Calu3 (cell line): Measurements from ENCODE around the gene NR2F2. TPM values are rescaled to one million over a fixed set of nuclear protein-coding genes. Genes with fewer than 3 reads are reported as not detected.

ENCODE experiments used
- BruUV-seq: library from RNA; stranded (reverse); fragments of 400-500 nt; replicated peaks from 2 replicates; lab custom pipeline; 2021; lab: Mats Ljungman, UMichigan
- CTCF ChIA-PET: fragments of 300-600 bp; sonication (Branson Sonifier 250); formaldehyde crosslinking; loops from one replicate; lab custom pipeline; 2022; ENCODE audit warnings: antibody characterized with exemption; lab: Charles Lee
- DNase-seq: peaks from one replicate; pipeline ENCODE4 v3.0.0; 2022
- H3K27ac Mint-ChIP-seq: one replicate; pipeline ENCODE4 v1.8.0; 2022; ENCODE audit warnings: mixed read lengths; ENCODE audit not compliant: unreplicated experiment
- H3K27me3 Mint-ChIP-seq: one replicate; pipeline ENCODE4 v1.8.0; 2022; ENCODE audit warnings: mixed read lengths; ENCODE audit not compliant: unreplicated experiment
- H3K36me3 Mint-ChIP-seq: one replicate; pipeline ENCODE4 v1.8.0; 2022; ENCODE audit warnings: mild to moderate bottlenecking, moderate library complexity, mixed read lengths; ENCODE audit not compliant: insufficient read depth, unreplicated experiment
- H3K4me1 Mint-ChIP-seq: one replicate; pipeline ENCODE4 v1.8.0; 2022; ENCODE audit warnings: mild to moderate bottlenecking, low read depth, mixed read lengths; ENCODE audit not compliant: unreplicated experiment
- H3K4me3 Mint-ChIP-seq: one replicate; pipeline ENCODE4 v1.8.0; 2022; ENCODE audit warnings: mild to moderate bottlenecking, low read depth, moderate library complexity, mixed read lengths; ENCODE audit not compliant: unreplicated experiment
- H3K9me3 Mint-ChIP-seq: one replicate; pipeline ENCODE4 v1.8.0; 2022; ENCODE audit warnings: low read depth, mixed read lengths; ENCODE audit not compliant: unreplicated experiment
- CTCF ChIP-seq: fragments of 200-600 bp; IDR thresholded peaks from one replicate; pipeline ENCODE4 v1.8.0; 2022; ENCODE audit warnings: antibody characterized with exemption; ENCODE audit not compliant: unreplicated experiment
- intact Hi-C: fragments of 100-400 bp; cut with micrococcal nuclease; formaldehyde crosslinking; loops from one replicate; pipeline ENCODE4 v1.10.0; 2022; ENCODE audit not compliant: unreplicated experiment
- total RNA-seq: library from RNA; stranded (reverse); gene quantifications from 2 replicates; pipeline ENCODE4 v1.2.3, GENCODE V29; 2022

NR2F2 gene
- total RNA-seq, 1 experiment from 2014 or later: 158 TPM

DNA sequence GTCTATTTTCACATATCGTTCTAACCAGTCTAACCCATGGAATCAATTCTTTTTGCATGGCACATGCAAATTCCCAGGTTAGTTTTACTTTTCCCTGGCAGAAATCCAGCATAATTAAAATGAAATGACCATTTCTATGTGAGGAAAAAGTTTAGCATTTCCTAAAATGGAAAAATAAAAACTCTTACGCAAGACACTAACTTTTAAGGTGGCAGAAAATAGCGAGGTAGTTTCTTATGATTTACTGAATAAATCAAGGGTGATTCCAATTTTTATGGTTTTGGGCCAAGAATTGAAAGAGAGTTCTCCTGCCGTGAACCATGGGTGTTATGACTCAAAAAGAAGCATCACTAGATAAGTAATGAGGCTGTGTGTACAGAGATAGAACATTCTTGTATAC, 32.7 kb upstream of the NR2F2 start:
- Mint-ChIP-seq H3K9me3 (peaks cover 8% of the 10 kb centered on the region), H3K4me1 (peaks cover 37% of the 10 kb centered on the region), H3K27ac (no peak overlapping the region), H3K36me3 (no peaks in the 10 kb centered on the region), H3K4me3 (no peak overlapping the region), H3K27me3 (no peaks in the 10 kb centered on the region)
- CTCF ChIA-PET: no interaction called here
- BruUV-seq: no TSS peak
- TF ChIP-seq CTCF: no peak
- intact Hi-C loops: no loop called here
- DNase-seq: no peak

- intact Hi-C loops: no loop called here
- Mint-ChIP-seq H3K9me3 (peaks cover 8% of the 10 kb centered on the region), H3K4me3 (no peak overlapping the region), H3K4me1 (peaks cover 37% of the 10 kb centered on the region), H3K27ac (no peak overlapping the region), H3K27me3 (no peaks in the 10 kb centered on the region), H3K36me3 (no peaks in the 10 kb centered on the region)
- no peak for DNase-seq
- no TSS peak for BruUV-seq
- CTCF ChIA-PET: no interaction called here
- TF ChIP-seq CTCF: no peak
Observed at GRCh38 chr15:96298217-96298616, 32.3 kb upstream of the NR2F2 start.

GRCh38 chr15:96300836-96301235, 29.7 kb upstream of the NR2F2 start:
- TF ChIP-seq CTCF: no peak
- Mint-ChIP-seq H3K27me3 (no peaks in the 10 kb centered on the region), H3K4me1 (peaks cover 35% of the 10 kb centered on the region), H3K4me3 (no peak overlapping the region), H3K36me3 (no peaks in the 10 kb centered on the region), H3K27ac (peak overlapping the region; percentile 11), H3K9me3 (peaks cover 8% of the 10 kb centered on the region)
- DNase-seq: no peak
- BruUV-seq: no TSS peak
- intact Hi-C loops: no loop called here
- CTCF ChIA-PET: no interaction called here

GRCh38 chr15:96303503-96304056, 26.9 kb upstream of the NR2F2 start:
- BruUV-seq: no TSS peak
- CTCF ChIA-PET: no interaction called here
- Mint-ChIP-seq H3K36me3 (no peaks in the 10 kb centered on the region), H3K27ac (no peak overlapping the region), H3K9me3 (peaks cover 4% of the 10 kb centered on the region), H3K4me3 (no peak overlapping the region), H3K27me3 (no peaks in the 10 kb centered on the region), H3K4me1 (peaks cover 21% of the 10 kb centered on the region)
- no peak for TF ChIP-seq CTCF
- no peak for DNase-seq
- intact Hi-C loops: no loop called here
